OCI-LY3 (cell line): ENCODE results near the gene SVBP.

Source experiments
- H2AFZ ChIP-seq: fragments of 200-600, 300-600 bp; shearing (Covaris generic); 2 replicates; pipeline ENCODE4 v1.6.0; 2014; ENCODE audit warnings: antibody characterized with exemption, low read depth, low read length
- H3K27ac ChIP-seq: fragments of 200-600, 300-600 bp; sonication (generic); 2 replicates; pipeline ENCODE4 v1.5.1; 2014; ENCODE audit warnings: mild to moderate bottlenecking, low read length, moderate library complexity, mixed read lengths
- H3K27me3 ChIP-seq: fragments of 200-600, 300-600 bp; sonication (generic); 2 replicates; pipeline ENCODE4 v1.6.1; 2014; ENCODE audit warnings: low read depth, low read length, mixed read lengths
- H3K36me3 ChIP-seq: fragments of 200-600, 300-600 bp; sonication (generic); replicated peaks from 2 replicates; pipeline ENCODE3; 2014; ENCODE audit warnings: low read depth, low read length, mixed read lengths
- H3K4me1 ChIP-seq: fragments of 300-600, 200-600 bp; sonication (generic); 2 replicates; pipeline ENCODE4 v1.6.1; 2014; ENCODE audit warnings: low read length, mixed read lengths
- H3K4me2 ChIP-seq: fragments of 200-600, 300-600 bp; sonication (generic); 2 replicates; pipeline ENCODE4 v1.6.1; 2014; ENCODE audit warnings: low read length, mixed read lengths
- H3K4me3 ChIP-seq: fragments of 300-600, 200-600 bp; sonication (generic); 2 replicates; pipeline ENCODE4 v1.5.1; 2014; ENCODE audit warnings: antibody characterized with exemption, mild to moderate bottlenecking, low read length, moderate library complexity
- H3K79me2 ChIP-seq: fragments of 300-600, 200-600 bp; shearing (Covaris generic); 2 replicates; pipeline ENCODE4 v1.6.1; 2014; ENCODE audit warnings: mild to moderate bottlenecking, low read length, mixed read lengths
- H3K9ac ChIP-seq: fragments of 300-600, 200-600 bp; shearing (Covaris generic); 2 replicates; pipeline ENCODE4 v1.6.0; 2014; ENCODE audit warnings: mild to moderate bottlenecking, low read length, moderate library complexity
- H3K9me3 ChIP-seq: fragments of 200-600, 300-600 bp; shearing (Covaris generic); 2 replicates; pipeline ENCODE4 v1.6.1; 2014; ENCODE audit warnings: low read length, mixed read lengths; ENCODE audit not compliant: insufficient read depth
- H4K20me1 ChIP-seq: fragments of 200-600, 300-600 bp; sonication (generic); 2 replicates; pipeline ENCODE4 v1.6.1; 2016; ENCODE audit warnings: low read length, mixed read lengths; ENCODE audit not compliant: insufficient read depth
- CTCF ChIP-seq: fragments of 200-600, 300-600 bp; sonication (generic); IDR thresholded peaks from 2 replicates; pipeline ENCODE4 v1.5.1; 2014; ENCODE audit warnings: antibody characterized with exemption, low read length, low read depth
- EZH2phosphoT487 ChIP-seq: fragments of 200-600 bp; shearing (Covaris generic); IDR thresholded peaks from 2 replicates; pipeline ENCODE4 v1.6.1; 2018; ENCODE audit warnings: antibody characterized with exemption, mixed run types, low read depth

SVBP gene

DNA sequence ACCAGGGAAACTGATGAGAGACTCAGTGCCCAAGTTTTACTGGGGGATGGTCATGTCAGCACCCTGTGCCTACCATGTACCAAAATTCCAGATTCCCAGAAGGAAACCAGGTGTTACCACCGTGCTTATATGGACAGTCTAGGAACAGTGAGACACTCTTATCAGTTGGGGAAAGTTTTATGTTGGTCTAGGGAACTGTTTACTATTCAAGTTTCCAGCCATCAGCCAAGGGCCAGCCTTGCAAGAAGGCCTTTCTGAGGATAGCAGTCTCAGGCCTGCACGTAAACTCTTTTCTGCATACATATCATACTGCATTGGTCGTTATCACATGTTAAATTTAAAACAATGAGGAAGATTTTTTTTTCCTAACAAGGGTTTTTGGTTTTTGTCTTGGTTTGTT, 19.8 kb downstream of the SVBP start:
- no peaks in the 10 kb centered on the region for H3K4me1 ChIP-seq
- H3K27ac ChIP-seq = no peak overlapping the region
- H3K4me2 ChIP-seq = no peak overlapping the region
- H3K36me3 ChIP-seq = no peaks in the 10 kb centered on the region
- TF ChIP-seq CTCF (no peak), EZH2phosphoT487 (no peak)
- H4K20me1 ChIP-seq = no peaks in the 10 kb centered on the region
- no peaks in the 10 kb centered on the region for H3K79me2 ChIP-seq
- no peaks in the 10 kb centered on the region for H3K9me3 ChIP-seq
- H3K27me3 ChIP-seq = no peaks in the 10 kb centered on the region
- no peak overlapping the region for H3K9ac ChIP-seq
- no peak overlapping the region for H3K4me3 ChIP-seq
- H2AFZ ChIP-seq = no peak overlapping the region

DNA sequence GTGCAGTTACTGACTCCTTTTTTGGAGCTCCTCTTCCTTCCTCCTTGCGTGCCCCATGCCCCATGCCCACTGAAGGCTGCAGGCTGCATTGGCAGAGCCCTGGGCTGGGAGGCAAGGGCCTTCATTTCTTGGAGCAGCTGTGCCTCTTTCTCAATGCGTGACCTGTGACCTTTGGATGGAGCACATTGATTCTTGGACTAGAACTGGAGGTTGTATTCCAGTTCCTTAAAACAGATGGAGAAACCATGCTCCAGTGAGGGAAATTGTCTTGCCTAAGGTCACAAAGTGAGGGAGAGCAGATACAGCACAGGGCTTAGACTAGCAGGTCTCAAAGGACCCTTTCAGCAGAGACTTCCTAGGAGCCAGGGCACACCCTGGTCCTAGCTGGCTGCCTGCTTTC, 23.4 kb downstream of the SVBP start:
- no peaks in the 10 kb centered on the region for H3K4me1 ChIP-seq
- H3K4me3 ChIP-seq = no peak overlapping the region
- no peak overlapping the region for H3K4me2 ChIP-seq
- no peaks in the 10 kb centered on the region for H3K79me2 ChIP-seq
- no peaks in the 10 kb centered on the region for H4K20me1 ChIP-seq
- H3K27me3 ChIP-seq = no peaks in the 10 kb centered on the region
- no peak overlapping the region for H2AFZ ChIP-seq
- H3K9ac ChIP-seq = no peak overlapping the region
- H3K36me3 ChIP-seq = no peaks in the 10 kb centered on the region
- no peak overlapping the region for H3K27ac ChIP-seq
- TF ChIP-seq CTCF (no peak), EZH2phosphoT487 (no peak)
- no peaks in the 10 kb centered on the region for H3K9me3 ChIP-seq

GRCh38 chr1:42788021-42788420, 29.2 kb downstream of the SVBP start:
- no peak overlapping the region for H3K9ac ChIP-seq
- H3K4me2 ChIP-seq = no peak overlapping the region
- H3K27ac ChIP-seq = no peak overlapping the region
- TF ChIP-seq EZH2phosphoT487 (no peak), CTCF (no peak)
- no peaks in the 10 kb centered on the region for H4K20me1 ChIP-seq
- no peak overlapping the region for H2AFZ ChIP-seq
- H3K36me3 ChIP-seq = no peaks in the 10 kb centered on the region
- no peaks in the 10 kb centered on the region for H3K4me1 ChIP-seq
- no peaks in the 10 kb centered on the region for H3K79me2 ChIP-seq
- no peaks in the 10 kb centered on the region for H3K27me3 ChIP-seq
- no peak overlapping the region for H3K4me3 ChIP-seq
- H3K9me3 ChIP-seq = no peaks in the 10 kb centered on the region

DNA sequence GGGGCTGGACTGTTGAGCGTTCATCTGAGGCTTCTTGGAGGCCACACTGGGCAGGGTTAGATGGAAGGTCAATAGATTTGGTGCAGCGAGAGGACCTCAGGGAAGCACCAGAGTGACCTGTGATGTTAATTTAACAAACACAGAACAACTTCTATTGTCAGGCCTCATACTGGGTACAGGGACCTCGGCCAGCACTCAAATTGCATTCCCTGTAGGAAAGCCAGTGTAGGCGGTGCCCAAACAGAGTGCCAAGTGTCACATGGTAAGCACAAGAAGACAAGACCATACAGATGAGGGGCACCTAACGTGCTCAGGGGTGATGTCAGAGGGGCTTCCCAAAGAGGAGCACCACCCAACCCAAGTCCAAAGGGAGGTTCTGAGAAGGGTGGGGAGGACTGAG, 31.1 kb downstream of the SVBP start:
- Histone ChIP-seq H3K4me3 (no peak overlapping the region), H3K36me3 (no peaks in the 10 kb centered on the region), H2AFZ (no peak overlapping the region), H3K27me3 (no peaks in the 10 kb centered on the region), H4K20me1 (no peaks in the 10 kb centered on the region), H3K4me1 (no peaks in the 10 kb centered on the region), H3K79me2 (no peaks in the 10 kb centered on the region), H3K27ac (no peak overlapping the region), H3K9ac (no peak overlapping the region), H3K9me3 (no peaks in the 10 kb centered on the region), H3K4me2 (no peak overlapping the region)
- no peak for TF ChIP-seq CTCF
- no peak for TF ChIP-seq EZH2phosphoT487
